ENCODE measurements around the gene IL22RA2. TPM values are rescaled to one million over a fixed set of nuclear protein-coding genes. Genes with fewer than 3 reads are reported as not detected.
"Not testable (repeated sequence)": the region's sequence is repeated elsewhere in the genome, so short reads cannot be mapped to it uniquely, and the experiment has no call there.

IL22RA2 gene
- total RNA-seq, 6 experiments from 2014 or later = not detected

- H3K4me1 Mint-ChIP-seq (ENCODE audit: low read depth) = peaks cover 61% of the 10 kb centered on the region
- TF ChIP-seq CTCF (IDR thresholded peaks at IDR 0.05) = no peak
- peaks cover 2% of the 10 kb centered on the region; the same call in 1 of the 2 replicates for H3K27me3 Mint-ChIP-seq (ENCODE audit: insufficient read depth)
- H3K36me3 Mint-ChIP-seq (ENCODE audit: low read depth) = peaks cover 4% of the 10 kb centered on the region
- H3K4me3 Mint-ChIP-seq = peak overlapping the region; percentile 100
- H3K9me3 Mint-ChIP-seq = no peaks in the 10 kb centered on the region
- DNase-seq = peak; percentile 32
- H3K27ac Mint-ChIP-seq = peak overlapping the region; percentile 100
These were observed 44.5 kb upstream of the IL22RA2 start for GRCh38 chr6:137217801-137218472.

GRCh38 chr6:137216875-137217553 lies 43.6 kb upstream of the IL22RA2 start:
- H3K36me3 Mint-ChIP-seq (ENCODE audit: low read depth) = peaks cover 8% of the 10 kb centered on the region
- H3K4me3 Mint-ChIP-seq = peak overlapping the region; percentile 100
- no peaks in the 10 kb centered on the region for H3K9me3 Mint-ChIP-seq
- H3K4me1 Mint-ChIP-seq (ENCODE audit: low read depth) = peaks cover 61% of the 10 kb centered on the region
- TF ChIP-seq CTCF (IDR thresholded peaks at IDR 0.05) = no peak
- H3K27me3 Mint-ChIP-seq (ENCODE audit: insufficient read depth) = peaks cover 2% of the 10 kb centered on the region
- no peak for DNase-seq
- H3K27ac Mint-ChIP-seq = peak overlapping the region; percentile 20

- Mint-ChIP-seq H3K27ac (peak overlapping the region; percentile 20), H3K9me3 (no peaks in the 10 kb centered on the region), H3K27me3 (ENCODE audit: insufficient read depth) (peaks cover 2% of the 10 kb centered on the region), H3K4me3 (no peak overlapping the region; the same call in 1 of the 2 replicates), H3K4me1 (ENCODE audit: low read depth) (peaks cover 61% of the 10 kb centered on the region), H3K36me3 (ENCODE audit: low read depth) (peaks cover 8% of the 10 kb centered on the region)
- TF ChIP-seq CTCF (IDR thresholded peaks at IDR 0.05) = no peak
- peak; percentile 21 for DNase-seq
These were observed 42.7 kb upstream of the IL22RA2 start for GRCh38 chr6:137216106-137216505.

- Mint-ChIP-seq H3K4me1 (ENCODE audit: low read depth) (peaks cover 65% of the 10 kb centered on the region), H3K27ac (peak overlapping the region; percentile 31; the same call in 1 of the 2 replicates)
- H3K27me3 Mint-ChIP-seq (ENCODE audit: insufficient read depth); H3K36me3 Mint-ChIP-seq (ENCODE audit: low read depth); H3K9me3 Mint-ChIP-seq; H3K4me3 Mint-ChIP-seq; DNase-seq: not testable (repeated sequence)
These were observed 42.2 kb upstream of the IL22RA2 start for GRCh38 chr6:137215630-137216029.

- DNase-seq = no peak
- peaks cover 64% of the 10 kb centered on the region for H3K4me1 Mint-ChIP-seq (ENCODE audit: low read depth)
- no peaks in the 10 kb centered on the region for H3K9me3 Mint-ChIP-seq
- H3K27ac Mint-ChIP-seq = peak overlapping the region; percentile 32; the same call in 1 of the 2 replicates
- H3K4me3 Mint-ChIP-seq = no peak overlapping the region
- peaks cover 17% of the 10 kb centered on the region for H3K36me3 Mint-ChIP-seq (ENCODE audit: low read depth)
- H3K27me3 Mint-ChIP-seq (ENCODE audit: insufficient read depth) = no peaks in the 10 kb centered on the region; the same call in none of the 2 replicates
- TF ChIP-seq CTCF (IDR thresholded peaks at IDR 0.05) = no peak
These were observed 41.5 kb upstream of the IL22RA2 start for GRCh38 chr6:137214931-137215330.

GRCh38 chr6:137213813-137214212 lies 40.4 kb upstream of the IL22RA2 start:
- no peak for DNase-seq
- H3K27me3 Mint-ChIP-seq (ENCODE audit: insufficient read depth) = no peaks in the 10 kb centered on the region; the same call in none of the 2 replicates
- no peak overlapping the region; the same call in 1 of the 2 replicates for H3K27ac Mint-ChIP-seq
- H3K4me3 Mint-ChIP-seq = no peak overlapping the region
- no peak for TF ChIP-seq CTCF (IDR thresholded peaks at IDR 0.05)
- peaks cover 27% of the 10 kb centered on the region for H3K36me3 Mint-ChIP-seq (ENCODE audit: low read depth)
- H3K9me3 Mint-ChIP-seq = peaks cover 10% of the 10 kb centered on the region; the same call in 1 of the 2 replicates
- peaks cover 58% of the 10 kb centered on the region for H3K4me1 Mint-ChIP-seq (ENCODE audit: low read depth)
